SK-N-SH (cell line): ENCODE measurements around the gene PKNOX1. TPM values are rescaled to one million over a fixed set of nuclear protein-coding genes. Genes with fewer than 3 reads are reported as not detected.

ENCODE experiments used
- CTCF ChIA-PET: fragments of 300-600, 350-600 bp; formaldehyde crosslinking; extraction: SDS; loops from one replicate; lab custom pipeline; 2021; lab: Yijun Ruan, JAX
- POLR2A ChIA-PET: fragments of 350-600 bp; sonication (Branson Sonifier 250); formaldehyde crosslinking; extraction: SDS; loops from one replicate; lab custom pipeline; 2020; ENCODE audit warnings: antibody characterized with exemption, inconsistent platforms; lab: Yijun Ruan, JAX
- DNase-seq: peaks from one replicate; pipeline ENCODE4 v3.0.0; 2012
- H2AFZ ChIP-seq: fragments of 200-600 bp; sonication (generic); 2 replicates; pipeline ENCODE4 v1.8.1; 2016; ENCODE audit warnings: antibody characterized with exemption, mild to moderate bottlenecking, low read depth
- H3F3A ChIP-seq: fragments of 200-600 bp; sonication (generic); replicated peaks from 2 replicates; pipeline ENCODE3; 2016; ENCODE audit warnings: antibody characterized with exemption, mild to moderate bottlenecking; ENCODE audit not compliant: insufficient read depth
- H3K27ac ChIP-seq, 2 experiments: fragments of 200-500 bp in 1 of 2; fragments of 200-600 bp in 1 of 2; sonication (Bioruptor generic) in 1 of 2; sonication (generic), shearing (Covaris generic) in 1 of 2; 2 replicates each; pipeline versions ENCODE4 v1.5.1 to v1.6.1; 2014 to 2016; ENCODE audit warnings: low read depth in 2 of 2, inconsistent platforms in 1 of 2, low read length in 1 of 2, mild to moderate bottlenecking in 1 of 2, mixed read lengths in 1 of 2
- H3K27me3 ChIP-seq: fragments of 200-600 bp; sonication (generic), shearing (Covaris generic); 2 replicates; pipeline ENCODE4 v1.6.1; 2016; ENCODE audit warnings: mixed run types; ENCODE audit not compliant: insufficient read depth
- H3K36me3 ChIP-seq, 2 experiments: fragments of 200-500 bp in 1 of 2; fragments of 200-600 bp in 1 of 2; sonication (Bioruptor generic) in 1 of 2; sonication (generic) in 1 of 2; replicated peaks in 1 of 2; 2 replicates each; pipeline versions ENCODE3 to v1.5.1; 2014 to 2016; ENCODE audit warnings: low read length in 1 of 2, mild to moderate bottlenecking in 1 of 2; ENCODE audit not compliant: insufficient read depth in 2 of 2, control insufficient read depth in 1 of 2
- H3K4me1 ChIP-seq, 2 experiments: fragments of 200-500 bp in 1 of 2; fragments of 200-600 bp in 1 of 2; sonication (Bioruptor generic) in 1 of 2; sonication (generic), shearing (Covaris generic) in 1 of 2; 2 replicates each; pipeline versions ENCODE4 v1.5.1 to v1.6.1; 2014 to 2016; ENCODE audit warnings: low read depth in 1 of 2, low read length in 1 of 2, mixed run types in 1 of 2; ENCODE audit not compliant: insufficient read depth in 2 of 2, control insufficient read depth in 1 of 2
- H3K4me2 ChIP-seq: fragments of 200-600 bp; sonication (generic), shearing (Covaris generic); 2 replicates; pipeline ENCODE4 v1.6.1; 2017; ENCODE audit warnings: mixed run types
- H3K4me3 ChIP-seq, 2 experiments: fragments of 200-500 bp in 1 of 2; fragments of 200-600 bp in 1 of 2; sonication (Bioruptor generic) in 1 of 2; sonication (generic), shearing (Covaris generic) in 1 of 2; 2 replicates each; pipeline versions ENCODE4 v1.5.1 to v1.8.1; 2014 to 2016; ENCODE audit warnings: low read depth in 2 of 2, inconsistent platforms in 1 of 2, low read length in 1 of 2, mild to moderate bottlenecking in 1 of 2, mixed read lengths in 1 of 2, moderate library complexity in 1 of 2
- H3K79me2 ChIP-seq: fragments of 200-600 bp; sonication (generic); 2 replicates; pipeline ENCODE4 v1.8.1; 2017; ENCODE audit warnings: mild to moderate bottlenecking; ENCODE audit not compliant: insufficient read depth
- H3K9ac ChIP-seq: fragments of 200-600 bp; sonication (generic); 2 replicates; pipeline ENCODE4 v1.6.1; 2017; ENCODE audit warnings: mixed run types
- H3K9me2 ChIP-seq: fragments of 200-600 bp; sonication (generic); 2 replicates; pipeline ENCODE4 v1.6.1; 2017; ENCODE audit warnings: mixed run types
- H3K9me3 ChIP-seq: fragments of 200-600 bp; sonication (generic); 2 replicates; pipeline ENCODE4 v1.6.1; 2017; ENCODE audit warnings: mixed run types, mild to moderate bottlenecking, moderate library complexity
- H4K20me1 ChIP-seq: fragments of 200-600 bp; sonication (generic); 2 replicates; pipeline ENCODE4 v1.6.1; 2017; ENCODE audit warnings: mild to moderate bottlenecking, mixed run types; ENCODE audit not compliant: insufficient read depth
- CHD2 ChIP-seq: fragments of 150-350 bp; IDR thresholded peaks from 2 replicates; pipeline ENCODE4 v1.6.1; 2018; ENCODE audit warnings: low read length; ENCODE audit not compliant: partially characterized antibody
- ELF1 ChIP-seq: IDR thresholded peaks from 2 replicates; pipeline ENCODE4 v1.4.0; 2012
- FOSL2 ChIP-seq: IDR thresholded peaks from 2 replicates; pipeline ENCODE4 v1.4.0; 2012; ENCODE audit warnings: low read depth, mild to moderate bottlenecking, moderate library complexity, borderline replicate concordance
- FOXJ3 ChIP-seq: sonication (generic); formaldehyde crosslinking; IDR thresholded peaks from 2 replicates; pipeline ENCODE4 v1.5.1; 2020; ENCODE audit warnings: mild to moderate bottlenecking, missing genetic modification reagents
- FOXM1 ChIP-seq: IDR thresholded peaks from 2 replicates; pipeline ENCODE4 v1.4.0; 2012; ENCODE audit warnings: low read depth, mild to moderate bottlenecking
- GABPA ChIP-seq: IDR thresholded peaks from 2 replicates; pipeline ENCODE4 v1.4.0; 2012; ENCODE audit warnings: low read depth, mild to moderate bottlenecking
- JUND ChIP-seq: IDR thresholded peaks from 2 replicates; pipeline ENCODE4 v1.4.0; 2012
- MEF2A ChIP-seq: IDR thresholded peaks from 2 replicates; pipeline ENCODE4 v1.4.0; 2012; ENCODE audit warnings: low read depth, borderline replicate concordance
- NFIC ChIP-seq: IDR thresholded peaks from 2 replicates; pipeline ENCODE4 v1.4.0; 2012; ENCODE audit warnings: borderline replicate concordance
- POLR2AphosphoS5 ChIP-seq: IDR thresholded peaks from 2 replicates; pipeline ENCODE4 v1.6.1; 2012; ENCODE audit warnings: low read depth, low read length
- RCOR1 ChIP-seq: fragments of 150-350 bp; IDR thresholded peaks from 2 replicates; pipeline ENCODE4 v1.6.1; 2017; ENCODE audit warnings: antibody characterized with exemption, low read length
- RFX5 ChIP-seq: IDR thresholded peaks from 2 replicates; pipeline ENCODE4 v1.6.1; 2012; ENCODE audit warnings: mild to moderate bottlenecking, improper control_type of control experiment, low read length
- RXRA ChIP-seq: IDR thresholded peaks from 2 replicates; pipeline ENCODE4 v1.4.0; 2012; ENCODE audit warnings: low read depth, mild to moderate bottlenecking, borderline replicate concordance
- SIN3A ChIP-seq: IDR thresholded peaks from 2 replicates; pipeline ENCODE4 v1.6.1; 2012; ENCODE audit warnings: low read depth, mild to moderate bottlenecking, low read length, moderate library complexity, borderline replicate concordance
- SMC3 ChIP-seq: IDR thresholded peaks from 2 replicates; pipeline ENCODE4 v1.6.1; 2012; ENCODE audit warnings: low read depth, low read length, improper control_type of control experiment
- TAF1 ChIP-seq: IDR thresholded peaks from 2 replicates; pipeline ENCODE4 v1.6.1; 2012; ENCODE audit warnings: low read depth, mild to moderate bottlenecking, low read length, moderate library complexity, borderline replicate concordance
- TCF12 ChIP-seq: IDR thresholded peaks from 2 replicates; pipeline ENCODE4 v1.4.0; 2012
- TEAD4 ChIP-seq: IDR thresholded peaks from 2 replicates; pipeline ENCODE4 v1.4.0; 2012; ENCODE audit warnings: mild to moderate bottlenecking, borderline replicate concordance; ENCODE audit not compliant: insufficient read depth
- YY1 ChIP-seq: IDR thresholded peaks from 2 replicates; pipeline ENCODE4 v1.4.0; 2012; ENCODE audit warnings: low read depth, mild to moderate bottlenecking
- WGBS: methylation state at CpG from one replicate; pipeline ENCODE4 v1.1.6; 2017; ENCODE audit warnings: low lambda C conversion rate; 5-methylcytosine and 5-hydroxymethylcytosine counted together
- polyA plus RNA-seq, 3 experiments: library from polyadenylated mRNA; depleted of rRNA; stranded (reverse); fragments of >200 nt; gene quantifications; 2 replicates each; pipeline ENCODE4 v1.2.3, GENCODE V29; 2012
- TF ChIP-seq, protein P1 (sequence below): IDR thresholded peaks from 2 replicates; pipeline ENCODE4 v1.6.1; 2012; ENCODE audit warnings: mild to moderate bottlenecking, low read depth, low read length, moderate library complexity
- TF ChIP-seq, protein P2 (sequence below): IDR thresholded peaks from 2 replicates; pipeline ENCODE4; 2012
- TF ChIP-seq, protein P3 (sequence below): IDR thresholded peaks from 2 replicates; pipeline ENCODE4 v1.4.0; 2012; ENCODE audit warnings: low read depth
- TF ChIP-seq, protein P4 (sequence below): IDR thresholded peaks from 2 replicates; pipeline ENCODE4 v1.4.0; 2012; ENCODE audit warnings: low read depth, borderline replicate concordance
- TF ChIP-seq, protein P5 (sequence below): fragments of 200-600 bp; sonication (generic); IDR thresholded peaks from 2 replicates; pipeline ENCODE4 v1.6.1; 2017; ENCODE audit warnings: antibody characterized with exemption, mild to moderate bottlenecking, moderate library complexity
- TF ChIP-seq, protein P6 (sequence below): IDR thresholded peaks from 2 replicates; pipeline ENCODE4 v1.4.0; 2012; ENCODE audit warnings: low read depth, borderline replicate concordance

PKNOX1 gene
- polyA plus RNA-seq, 1 of the 3 experiments (the other 2 are of a cell fraction): 21.7 TPM

DNA sequence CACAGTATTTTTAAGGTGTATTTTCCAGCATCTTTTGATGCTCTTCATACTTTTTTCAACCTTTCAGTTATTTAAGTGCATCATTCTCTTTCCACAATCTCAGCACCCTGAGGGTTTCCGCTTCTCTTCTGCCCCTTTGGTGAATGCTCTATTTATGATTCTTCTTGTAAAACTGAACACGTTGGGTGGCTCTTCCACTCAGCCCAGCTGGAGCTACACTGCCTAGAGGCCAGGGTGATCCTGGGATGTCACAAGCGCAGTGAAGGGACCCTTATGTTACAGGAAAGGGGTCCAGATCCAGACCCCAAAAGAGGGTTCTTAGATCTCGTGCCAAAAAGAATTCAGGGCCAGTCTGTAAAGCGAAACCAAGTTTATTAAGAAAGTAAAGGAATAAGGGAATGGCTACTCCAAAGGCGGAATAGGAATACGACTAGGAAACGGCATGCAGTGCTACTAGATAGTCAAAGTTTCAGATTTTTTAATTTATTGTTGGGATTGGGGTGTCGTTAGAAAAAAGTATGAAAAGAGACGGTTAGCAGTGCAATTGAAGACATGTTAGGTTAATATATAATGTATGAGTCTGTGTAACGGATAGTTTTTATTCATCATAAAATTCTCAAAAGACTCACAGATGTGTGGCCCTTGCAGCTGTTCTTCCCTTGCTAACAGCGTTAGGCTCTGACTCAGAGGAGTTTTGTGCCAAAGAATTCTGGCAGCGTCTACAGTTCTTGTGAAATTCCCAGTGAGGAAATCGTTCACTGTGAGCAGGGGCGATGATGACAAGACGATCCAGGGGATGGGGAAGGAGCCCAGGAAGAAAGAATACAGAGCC, 34.6 kb upstream of the PKNOX1 start:
- 43% methylated on average over 16 of the region's 16 CpGs for WGBS
- Histone ChIP-seq H3K4me1 (peaks cover 0 to 6% of the 10 kb centered on the region in 2 experiments; a peak in 1 of 4 replicates), H3K9me2 (no peaks in the 10 kb centered on the region), H3K36me3 (no peaks in the 10 kb centered on the region), H3K4me3 (no peak overlapping the region), H3K79me2 (no peaks in the 10 kb centered on the region), H3K9me3 (no peaks in the 10 kb centered on the region), H3K27ac (peak overlapping the region in 1 of 2 experiments; percentile 59; a peak in 1 of 4 replicates), H3K9ac (no peak overlapping the region), H3K4me2 (peak overlapping the region; percentile 36; the same call in 1 of the 2 replicates), H4K20me1 (no peaks in the 10 kb centered on the region), H3F3A (peaks cover 10% of the 10 kb centered on the region), H3K27me3 (no peaks in the 10 kb centered on the region), H2AFZ (no peak overlapping the region)
- CTCF ChIA-PET: no interaction called here
- POLR2A ChIA-PET: no interaction called here
- no peak for DNase-seq
- TF ChIP-seq RCOR1 (no peak), FOXM1 (no peak), MEF2A (no peak), RXRA (no peak), TAF1 (no peak), CHD2 (no peak), TEAD4 (no peak), TCF12 (peak; percentile 79), SIN3A (no peak), GABPA (no peak), FOXJ3 (CRISPR knock-in tag) (no peak), JUND (peak; percentile 39), RFX5 (no peak), SMC3 (no peak), FOSL2 (peak; percentile 73), YY1 (no peak), ELF1 (no peak), POLR2AphosphoS5 (no peak), NFIC (peak; percentile 91)
- TF ChIP-seq, protein P1, sequence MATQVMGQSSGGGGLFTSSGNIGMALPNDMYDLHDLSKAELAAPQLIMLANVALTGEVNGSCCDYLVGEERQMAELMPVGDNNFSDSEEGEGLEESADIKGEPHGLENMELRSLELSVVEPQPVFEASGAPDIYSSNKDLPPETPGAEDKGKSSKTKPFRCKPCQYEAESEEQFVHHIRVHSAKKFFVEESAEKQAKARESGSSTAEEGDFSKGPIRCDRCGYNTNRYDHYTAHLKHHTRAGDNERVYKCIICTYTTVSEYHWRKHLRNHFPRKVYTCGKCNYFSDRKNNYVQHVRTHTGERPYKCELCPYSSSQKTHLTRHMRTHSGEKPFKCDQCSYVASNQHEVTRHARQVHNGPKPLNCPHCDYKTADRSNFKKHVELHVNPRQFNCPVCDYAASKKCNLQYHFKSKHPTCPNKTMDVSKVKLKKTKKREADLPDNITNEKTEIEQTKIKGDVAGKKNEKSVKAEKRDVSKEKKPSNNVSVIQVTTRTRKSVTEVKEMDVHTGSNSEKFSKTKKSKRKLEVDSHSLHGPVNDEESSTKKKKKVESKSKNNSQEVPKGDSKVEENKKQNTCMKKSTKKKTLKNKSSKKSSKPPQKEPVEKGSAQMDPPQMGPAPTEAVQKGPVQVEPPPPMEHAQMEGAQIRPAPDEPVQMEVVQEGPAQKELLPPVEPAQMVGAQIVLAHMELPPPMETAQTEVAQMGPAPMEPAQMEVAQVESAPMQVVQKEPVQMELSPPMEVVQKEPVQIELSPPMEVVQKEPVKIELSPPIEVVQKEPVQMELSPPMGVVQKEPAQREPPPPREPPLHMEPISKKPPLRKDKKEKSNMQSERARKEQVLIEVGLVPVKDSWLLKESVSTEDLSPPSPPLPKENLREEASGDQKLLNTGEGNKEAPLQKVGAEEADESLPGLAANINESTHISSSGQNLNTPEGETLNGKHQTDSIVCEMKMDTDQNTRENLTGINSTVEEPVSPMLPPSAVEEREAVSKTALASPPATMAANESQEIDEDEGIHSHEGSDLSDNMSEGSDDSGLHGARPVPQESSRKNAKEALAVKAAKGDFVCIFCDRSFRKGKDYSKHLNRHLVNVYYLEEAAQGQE: no peak
- TF ChIP-seq, protein P2, sequence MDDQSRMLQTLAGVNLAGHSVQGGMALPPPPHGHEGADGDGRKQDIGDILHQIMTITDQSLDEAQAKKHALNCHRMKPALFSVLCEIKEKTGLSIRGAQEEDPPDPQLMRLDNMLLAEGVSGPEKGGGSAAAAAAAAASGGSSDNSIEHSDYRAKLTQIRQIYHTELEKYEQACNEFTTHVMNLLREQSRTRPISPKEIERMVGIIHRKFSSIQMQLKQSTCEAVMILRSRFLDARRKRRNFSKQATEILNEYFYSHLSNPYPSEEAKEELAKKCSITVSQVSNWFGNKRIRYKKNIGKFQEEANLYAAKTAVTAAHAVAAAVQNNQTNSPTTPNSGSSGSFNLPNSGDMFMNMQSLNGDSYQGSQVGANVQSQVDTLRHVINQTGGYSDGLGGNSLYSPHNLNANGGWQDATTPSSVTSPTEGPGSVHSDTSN: peak; percentile 31; the same call in 1 of the 2 replicates
- TF ChIP-seq, protein P3, sequence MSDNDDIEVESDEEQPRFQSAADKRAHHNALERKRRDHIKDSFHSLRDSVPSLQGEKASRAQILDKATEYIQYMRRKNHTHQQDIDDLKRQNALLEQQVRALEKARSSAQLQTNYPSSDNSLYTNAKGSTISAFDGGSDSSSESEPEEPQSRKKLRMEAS: no peak
- TF ChIP-seq, protein P4, sequence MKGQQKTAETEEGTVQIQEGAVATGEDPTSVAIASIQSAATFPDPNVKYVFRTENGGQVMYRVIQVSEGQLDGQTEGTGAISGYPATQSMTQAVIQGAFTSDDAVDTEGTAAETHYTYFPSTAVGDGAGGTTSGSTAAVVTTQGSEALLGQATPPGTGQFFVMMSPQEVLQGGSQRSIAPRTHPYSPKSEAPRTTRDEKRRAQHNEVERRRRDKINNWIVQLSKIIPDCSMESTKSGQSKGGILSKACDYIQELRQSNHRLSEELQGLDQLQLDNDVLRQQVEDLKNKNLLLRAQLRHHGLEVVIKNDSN: no peak
- TF ChIP-seq, protein P5, sequence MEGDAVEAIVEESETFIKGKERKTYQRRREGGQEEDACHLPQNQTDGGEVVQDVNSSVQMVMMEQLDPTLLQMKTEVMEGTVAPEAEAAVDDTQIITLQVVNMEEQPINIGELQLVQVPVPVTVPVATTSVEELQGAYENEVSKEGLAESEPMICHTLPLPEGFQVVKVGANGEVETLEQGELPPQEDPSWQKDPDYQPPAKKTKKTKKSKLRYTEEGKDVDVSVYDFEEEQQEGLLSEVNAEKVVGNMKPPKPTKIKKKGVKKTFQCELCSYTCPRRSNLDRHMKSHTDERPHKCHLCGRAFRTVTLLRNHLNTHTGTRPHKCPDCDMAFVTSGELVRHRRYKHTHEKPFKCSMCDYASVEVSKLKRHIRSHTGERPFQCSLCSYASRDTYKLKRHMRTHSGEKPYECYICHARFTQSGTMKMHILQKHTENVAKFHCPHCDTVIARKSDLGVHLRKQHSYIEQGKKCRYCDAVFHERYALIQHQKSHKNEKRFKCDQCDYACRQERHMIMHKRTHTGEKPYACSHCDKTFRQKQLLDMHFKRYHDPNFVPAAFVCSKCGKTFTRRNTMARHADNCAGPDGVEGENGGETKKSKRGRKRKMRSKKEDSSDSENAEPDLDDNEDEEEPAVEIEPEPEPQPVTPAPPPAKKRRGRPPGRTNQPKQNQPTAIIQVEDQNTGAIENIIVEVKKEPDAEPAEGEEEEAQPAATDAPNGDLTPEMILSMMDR: no peak
- TF ChIP-seq, protein P6, sequence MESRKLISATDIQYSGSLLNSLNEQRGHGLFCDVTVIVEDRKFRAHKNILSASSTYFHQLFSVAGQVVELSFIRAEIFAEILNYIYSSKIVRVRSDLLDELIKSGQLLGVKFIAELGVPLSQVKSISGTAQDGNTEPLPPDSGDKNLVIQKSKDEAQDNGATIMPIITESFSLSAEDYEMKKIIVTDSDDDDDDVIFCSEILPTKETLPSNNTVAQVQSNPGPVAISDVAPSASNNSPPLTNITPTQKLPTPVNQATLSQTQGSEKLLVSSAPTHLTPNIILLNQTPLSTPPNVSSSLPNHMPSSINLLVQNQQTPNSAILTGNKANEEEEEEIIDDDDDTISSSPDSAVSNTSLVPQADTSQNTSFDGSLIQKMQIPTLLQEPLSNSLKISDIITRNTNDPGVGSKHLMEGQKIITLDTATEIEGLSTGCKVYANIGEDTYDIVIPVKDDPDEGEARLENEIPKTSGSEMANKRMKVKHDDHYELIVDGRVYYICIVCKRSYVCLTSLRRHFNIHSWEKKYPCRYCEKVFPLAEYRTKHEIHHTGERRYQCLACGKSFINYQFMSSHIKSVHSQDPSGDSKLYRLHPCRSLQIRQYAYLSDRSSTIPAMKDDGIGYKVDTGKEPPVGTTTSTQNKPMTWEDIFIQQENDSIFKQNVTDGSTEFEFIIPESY: no peak
